Measurements from ENCODE around the gene XRCC1. TPM values are rescaled to one million over a fixed set of nuclear protein-coding genes. Genes with fewer than 3 reads are reported as not detected.

Gene XRCC1
- total and polyA plus RNA-seq, 10 of the 15 experiments (the other 5 are each of a cell fraction or from before 2014, with no cell fraction given) = 2.0 to 51.1 (median 33.7) TPM

- SMC1A ChIA-PET (ENCODE audit: uncharacterized antibody, unreplicated experiment) = no interaction called here
- H3K4me3 ChIP-seq = no peak overlapping the region
- no peaks in the 10 kb centered on the region for H3K9me3 ChIP-seq (replicated peaks; ENCODE audit: control insufficient read depth, insufficient read depth, low read length)
- no peak overlapping the region for H3K9ac ChIP-seq (ENCODE audit: control insufficient read depth, insufficient read depth, low read length)
- POLR2A ChIA-PET = interaction anchor here (0.6 kb wide), 1 partner anchor 21 kb away, joined by 3 read pairs; no protein-coding TSS in a partner anchor
- RAD21 ChIA-PET (ENCODE audit: unreplicated experiment) = no interaction called here
- TF ChIP-seq BRCA1 (IDR thresholded peaks at IDR 0.05; ENCODE audit: low read depth, low read length) (no peak), IRF4 (IDR thresholded peaks at IDR 0.05; ENCODE audit: low read depth, low read length) (no peak), EP300 (IDR thresholded peaks at IDR 0.05; ENCODE audit: borderline replicate concordance in 1 of 2, control insufficient read depth in 1 of 2, low read depth in 2 of 2, low read length in 2 of 2) (no peak), SPI1 (IDR thresholded peaks at IDR 0.05; ENCODE audit: borderline replicate concordance, insufficient read depth, low read depth, low read length) (no peak)
- H3K4me2 ChIP-seq (ENCODE audit: control insufficient read depth, insufficient read depth) = no peak overlapping the region
- intact Hi-C loops (cut with micrococcal nuclease; ENCODE audit: unreplicated experiment) = no loop called here
- no peaks in the 10 kb centered on the region for H3K79me2 ChIP-seq (ENCODE audit: control insufficient read depth, insufficient read depth, low read length)
- H4K20me1 ChIP-seq (ENCODE audit: control insufficient read depth, insufficient read depth) = no peaks in the 10 kb centered on the region
- ATAC-seq (no peak), DNase-seq (ENCODE audit: low read depth, low spot score) (no peak), FAIRE-seq (no peak)
- CTCF ChIA-PET = no interaction called here
- no peaks in the 10 kb centered on the region for H3K27me3 ChIP-seq (replicated peaks in 1 of 2; ENCODE audit: control insufficient read depth in 2 of 2, insufficient read depth in 2 of 2, low read length in 1 of 2)
- WGBS (ENCODE audit: insufficient coverage, insufficient replicate concordance, low lambda C conversion rate, missing lambda C conversion rate) = 100% methylated on average over 2 of the region's 2 CpGs
- no TSS peak for BruUV-seq (replicated peaks)
- in situ Hi-C loops (cut with MboI) = no loop called here
- no peak overlapping the region for H2AFZ ChIP-seq (ENCODE audit: control insufficient read depth, low read depth, low read length)
- H3K4me1 ChIP-seq (ENCODE audit: control insufficient read depth, insufficient read depth, low read length) = no peaks in the 10 kb centered on the region
- no peak overlapping the region for H3K27ac ChIP-seq (ENCODE audit: control insufficient read depth, insufficient read depth)
- H3K36me3 ChIP-seq (ENCODE audit: control insufficient read depth in 2 of 2, insufficient read depth in 2 of 2, low read length in 1 of 2) = peaks cover 8 to 13% of the 10 kb centered on the region in 2 experiments
These were observed 29.3 kb downstream of the XRCC1 start for GRCh38 chr19:43545981-43546380.

- H3K27me3 ChIP-seq (replicated peaks in 1 of 2; ENCODE audit: control insufficient read depth in 2 of 2, insufficient read depth in 2 of 2, low read length in 1 of 2) = no peaks in the 10 kb centered on the region
- no peak for FAIRE-seq
- H3K4me2 ChIP-seq (ENCODE audit: control insufficient read depth, insufficient read depth) = no peak overlapping the region
- no TSS peak for BruUV-seq (replicated peaks)
- POLR2A ChIA-PET = no interaction called here
- in situ Hi-C loops (cut with MboI) = no loop called here
- SMC1A ChIA-PET (ENCODE audit: uncharacterized antibody, unreplicated experiment) = interaction anchor here (1.0 kb wide), 1 partner anchor 10 kb away, joined by 3 read pairs; no protein-coding TSS in a partner anchor
- no peaks in the 10 kb centered on the region for H4K20me1 ChIP-seq (ENCODE audit: control insufficient read depth, insufficient read depth)
- H3K4me1 ChIP-seq (ENCODE audit: control insufficient read depth, insufficient read depth, low read length) = no peaks in the 10 kb centered on the region
- 91% methylated on average over 5 of the region's 5 CpGs for WGBS (ENCODE audit: insufficient coverage, insufficient replicate concordance, low lambda C conversion rate, missing lambda C conversion rate)
- CTCF ChIA-PET = interaction anchor here (0.6 to 1.6 kb wide), 2 partner anchors 119 to 331 kb away, joined by 3 to 5 read pairs; no protein-coding TSS in a partner anchor
- no peaks in the 10 kb centered on the region for H3K9me3 ChIP-seq (replicated peaks; ENCODE audit: control insufficient read depth, insufficient read depth, low read length)
- peaks cover 8 to 13% of the 10 kb centered on the region in 2 experiments for H3K36me3 ChIP-seq (ENCODE audit: control insufficient read depth in 2 of 2, insufficient read depth in 2 of 2, low read length in 1 of 2)
- no peak for TF ChIP-seq RCOR1 (conservative IDR thresholded peaks at IDR 0.05; ENCODE audit: low read depth, low read length)
- TF ChIP-seq TAF1 (IDR thresholded peaks at IDR 0.05; ENCODE audit: borderline replicate concordance, low read depth, low read length) = no peak
- TF ChIP-seq HCFC1 (IDR thresholded peaks at IDR 0.05; ENCODE audit: low read length) = no peak
- TF ChIP-seq PAX5 (IDR thresholded peaks at IDR 0.05; ENCODE audit: borderline replicate concordance, low read depth, low read length) = no peak
- no peak for TF ChIP-seq KDM1A (IDR thresholded peaks at IDR 0.05; ENCODE audit: borderline replicate concordance)
- TF ChIP-seq, protein P1, sequence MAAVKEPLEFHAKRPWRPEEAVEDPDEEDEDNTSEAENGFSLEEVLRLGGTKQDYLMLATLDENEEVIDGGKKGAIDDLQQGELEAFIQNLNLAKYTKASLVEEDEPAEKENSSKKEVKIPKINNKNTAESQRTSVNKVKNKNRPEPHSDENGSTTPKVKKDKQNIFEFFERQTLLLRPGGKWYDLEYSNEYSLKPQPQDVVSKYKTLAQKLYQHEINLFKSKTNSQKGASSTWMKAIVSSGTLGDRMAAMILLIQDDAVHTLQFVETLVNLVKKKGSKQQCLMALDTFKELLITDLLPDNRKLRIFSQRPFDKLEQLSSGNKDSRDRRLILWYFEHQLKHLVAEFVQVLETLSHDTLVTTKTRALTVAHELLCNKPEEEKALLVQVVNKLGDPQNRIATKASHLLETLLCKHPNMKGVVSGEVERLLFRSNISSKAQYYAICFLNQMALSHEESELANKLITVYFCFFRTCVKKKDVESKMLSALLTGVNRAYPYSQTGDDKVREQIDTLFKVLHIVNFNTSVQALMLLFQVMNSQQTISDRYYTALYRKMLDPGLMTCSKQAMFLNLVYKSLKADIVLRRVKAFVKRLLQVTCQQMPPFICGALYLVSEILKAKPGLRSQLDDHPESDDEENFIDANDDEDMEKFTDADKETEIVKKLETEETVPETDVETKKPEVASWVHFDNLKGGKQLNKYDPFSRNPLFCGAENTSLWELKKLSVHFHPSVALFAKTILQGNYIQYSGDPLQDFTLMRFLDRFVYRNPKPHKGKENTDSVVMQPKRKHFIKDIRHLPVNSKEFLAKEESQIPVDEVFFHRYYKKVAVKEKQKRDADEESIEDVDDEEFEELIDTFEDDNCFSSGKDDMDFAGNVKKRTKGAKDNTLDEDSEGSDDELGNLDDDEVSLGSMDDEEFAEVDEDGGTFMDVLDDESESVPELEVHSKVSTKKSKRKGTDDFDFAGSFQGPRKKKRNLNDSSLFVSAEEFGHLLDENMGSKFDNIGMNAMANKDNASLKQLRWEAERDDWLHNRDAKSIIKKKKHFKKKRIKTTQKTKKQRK (IDR thresholded peaks at IDR 0.05; ENCODE audit: low read depth, low read length) = no peak
- H2AFZ ChIP-seq (ENCODE audit: control insufficient read depth, low read depth, low read length) = no peak overlapping the region
- no peak for DNase-seq (ENCODE audit: low read depth, low spot score)
- H3K9ac ChIP-seq (ENCODE audit: control insufficient read depth, insufficient read depth, low read length) = no peak overlapping the region
- RAD21 ChIA-PET (ENCODE audit: unreplicated experiment) = no interaction called here
- ATAC-seq = no peak
- no peaks in the 10 kb centered on the region for H3K79me2 ChIP-seq (ENCODE audit: control insufficient read depth, insufficient read depth, low read length)
- no peak overlapping the region for H3K27ac ChIP-seq (ENCODE audit: control insufficient read depth, insufficient read depth)
- intact Hi-C loops (cut with micrococcal nuclease; ENCODE audit: unreplicated experiment) = no loop called here
- H3K4me3 ChIP-seq = no peak overlapping the region
These were observed 30.1 kb downstream of the XRCC1 start for GRCh38 chr19:43545276-43545675.

Measured in GM12878 (cell line).